Measurements from ENCODE around the gene IL4R.
A peak's percentile ranks its signal among the peaks of the same experiment; 100 is the strongest.
"Not testable (repeated sequence)": the region's sequence is repeated elsewhere in the genome, so short reads cannot be mapped to it uniquely, and the experiment has no call there.

The IL4R gene

GRCh38 chr16:27316038-27316680, 2.4 kb downstream of the IL4R start:
- DNase-seq: no peak

DNA sequence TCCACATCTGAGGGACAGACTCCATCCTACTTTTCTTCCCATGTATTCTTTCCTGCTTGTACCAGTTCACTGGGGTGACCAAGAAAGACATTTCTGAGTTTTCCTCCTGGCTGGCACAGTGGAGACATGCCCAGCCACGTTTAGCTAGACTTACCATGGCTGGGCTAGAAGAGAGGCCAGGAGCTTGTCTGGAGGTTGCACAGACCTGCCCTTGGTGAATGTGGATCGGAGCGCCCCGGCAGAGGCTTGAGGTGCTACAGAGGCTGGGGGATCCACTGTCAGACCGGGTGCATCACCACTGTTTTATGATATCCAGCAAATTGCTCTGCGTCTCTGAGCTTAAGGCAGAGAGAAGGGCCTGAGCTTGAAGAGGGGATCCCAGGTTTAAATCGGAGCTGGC, 3.5 kb downstream of the IL4R start:
- no peak for DNase-seq

DNA sequence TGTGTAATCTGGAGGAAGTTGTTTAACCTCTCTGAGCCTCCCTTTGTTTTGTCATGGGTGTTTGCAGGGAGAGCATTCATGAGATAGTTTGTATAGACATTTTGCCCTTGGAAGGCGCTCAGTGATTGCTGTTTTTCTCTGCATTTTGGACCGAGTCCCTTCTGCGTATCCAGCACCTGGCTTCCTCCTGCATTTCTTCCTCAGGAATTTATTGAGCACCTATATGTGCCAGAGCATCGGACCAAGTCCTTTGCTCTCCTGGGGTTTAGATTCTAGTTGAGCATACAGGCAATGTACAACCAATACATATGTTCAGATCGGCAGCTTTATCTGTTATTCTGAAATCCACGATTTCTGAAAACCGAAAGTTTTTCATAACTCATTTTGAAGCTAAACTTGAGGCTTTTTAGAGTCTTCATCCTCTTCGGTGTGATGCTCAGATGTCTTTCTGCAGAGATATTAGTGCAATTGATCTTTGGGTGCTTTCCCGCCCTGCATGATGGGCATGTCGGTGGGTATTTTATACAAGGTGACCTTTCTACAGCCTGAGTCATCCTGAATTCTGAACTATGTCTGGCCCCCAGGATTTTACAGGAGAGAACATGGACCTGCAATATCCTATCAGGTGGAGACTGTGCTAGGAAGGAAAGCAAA, 4.1 kb downstream of the IL4R start:
- no peak for DNase-seq

GRCh38 chr16:27318392-27319256, 4.8 kb downstream of the IL4R start:
- no peak for DNase-seq

- no peak for DNase-seq
Observed at GRCh38 chr16:27319257-27319965, 5.6 kb downstream of the IL4R start.

GRCh38 chr16:27320261-27321012, 6.7 kb downstream of the IL4R start:
- DNase-seq: no peak

DNA sequence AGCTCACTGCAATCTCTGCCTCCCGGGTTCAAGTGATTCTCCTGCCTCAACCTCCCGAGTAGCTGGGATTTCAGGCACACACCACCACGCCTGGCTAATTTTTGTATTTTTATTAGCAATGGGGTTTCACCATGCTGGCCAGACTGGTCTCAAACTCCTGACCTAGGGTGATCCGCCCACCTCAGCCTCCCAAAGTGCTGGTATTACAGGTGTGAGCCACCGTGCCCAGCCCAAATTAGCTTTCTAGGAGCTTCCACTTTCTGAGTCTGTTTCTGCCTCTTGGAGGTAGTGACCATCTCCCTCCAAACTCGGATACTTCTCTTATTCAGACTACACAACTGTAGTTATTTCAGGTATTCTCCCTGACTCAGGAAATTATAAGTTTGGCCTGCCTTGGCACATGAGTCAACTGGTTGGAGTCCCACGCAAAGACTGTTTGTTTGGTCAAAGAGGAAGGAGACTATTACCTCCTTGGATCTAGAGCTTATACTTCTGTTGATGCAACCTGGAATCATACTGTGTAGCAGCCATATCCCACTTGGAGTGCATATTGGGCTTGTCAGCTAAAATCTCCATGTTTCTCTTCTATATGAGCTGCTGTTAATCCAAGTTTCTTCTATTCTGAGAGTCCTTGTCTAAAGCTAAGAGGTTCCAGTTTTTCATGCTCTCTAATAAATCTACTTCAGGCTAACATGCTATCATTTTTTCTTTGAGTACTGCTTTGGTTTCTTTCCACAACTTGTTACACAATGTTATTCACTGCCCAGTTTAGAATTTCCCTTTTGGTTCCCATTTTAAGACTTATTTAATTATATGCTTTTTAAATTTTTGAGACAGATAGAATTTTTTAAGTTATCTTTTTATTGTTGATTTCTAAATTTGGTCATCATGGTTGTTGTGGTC, 7.5 kb downstream of the IL4R start:
- DNase-seq: no peak

DNA sequence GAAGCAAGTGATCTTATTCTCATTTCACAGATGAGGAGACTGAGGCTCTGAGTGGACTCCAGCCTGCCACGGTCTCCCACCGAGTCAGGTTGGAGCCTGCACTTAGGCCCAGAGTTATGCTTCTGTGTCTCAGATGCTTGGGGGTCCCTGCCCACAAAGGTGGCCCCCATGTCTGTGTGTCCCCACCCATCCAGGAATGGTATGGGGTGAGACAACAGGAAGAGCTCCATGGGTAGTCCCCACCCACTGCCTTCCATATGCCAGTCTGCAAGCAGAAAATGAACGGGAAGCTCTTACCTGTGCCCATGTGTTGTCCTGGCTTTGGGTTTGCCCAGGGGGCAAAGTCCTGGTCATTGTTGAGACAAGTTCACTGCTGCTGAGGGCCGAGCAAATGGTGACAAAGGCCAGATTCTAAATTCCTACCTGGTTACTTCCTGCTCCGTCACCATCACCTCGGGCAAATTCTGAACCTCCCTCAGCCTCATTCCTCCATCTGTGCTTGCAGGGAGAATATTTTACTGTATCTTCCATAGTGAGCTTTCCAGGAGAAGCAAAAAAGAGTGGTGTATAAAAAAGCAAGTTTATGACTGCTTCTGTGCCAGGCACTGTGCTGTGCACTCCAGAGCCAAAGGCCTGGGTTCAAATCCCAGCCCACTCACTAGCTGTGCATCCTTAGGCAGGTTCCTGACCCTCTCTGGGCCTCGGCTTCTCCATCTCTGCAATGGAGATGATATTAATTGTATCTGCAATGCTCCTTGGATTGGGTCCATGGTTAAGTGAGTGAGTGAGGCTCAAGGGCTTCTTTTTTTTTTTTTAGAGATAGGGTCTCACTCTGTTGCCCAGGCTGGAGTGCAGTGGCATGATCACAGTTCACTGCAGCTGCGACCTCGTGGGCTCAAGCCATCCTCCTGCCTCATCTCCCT, 9.3 kb downstream of the IL4R start:
- DNase-seq: no peak

GRCh38 chr16:27323781-27324561, 10.2 kb downstream of the IL4R start:
- no peak for DNase-seq

- no peak for DNase-seq
Observed at GRCh38 chr16:27324851-27325301, 11.1 kb downstream of the IL4R start.

GRCh38 chr16:27325736-27326135, 12.0 kb downstream of the IL4R start:
- no peak for DNase-seq

DNA sequence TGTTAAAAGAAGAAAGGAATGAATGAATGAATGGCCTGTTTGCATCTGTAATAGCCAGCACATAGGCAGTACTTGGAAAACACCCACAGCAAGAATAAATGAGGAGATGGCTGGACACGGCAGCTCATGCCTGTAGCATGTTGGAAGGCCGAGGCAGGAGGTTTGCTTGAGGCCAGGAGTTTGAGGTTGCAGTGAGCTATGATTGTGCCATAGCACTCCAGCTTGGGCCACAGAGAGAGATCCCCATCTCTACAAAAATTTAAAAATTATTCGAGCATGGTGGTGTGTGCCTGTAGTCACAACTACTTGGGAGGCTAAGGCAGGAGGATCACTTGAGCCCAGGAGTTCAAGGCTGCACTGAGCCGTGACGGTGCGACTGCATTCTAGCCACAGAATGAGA, 12.5 kb downstream of the IL4R start:
- DNase-seq: no peak

- peak; percentile 32 for DNase-seq
Observed at GRCh38 chr16:27326738-27327585, 13.2 kb downstream of the IL4R start.

DNA sequence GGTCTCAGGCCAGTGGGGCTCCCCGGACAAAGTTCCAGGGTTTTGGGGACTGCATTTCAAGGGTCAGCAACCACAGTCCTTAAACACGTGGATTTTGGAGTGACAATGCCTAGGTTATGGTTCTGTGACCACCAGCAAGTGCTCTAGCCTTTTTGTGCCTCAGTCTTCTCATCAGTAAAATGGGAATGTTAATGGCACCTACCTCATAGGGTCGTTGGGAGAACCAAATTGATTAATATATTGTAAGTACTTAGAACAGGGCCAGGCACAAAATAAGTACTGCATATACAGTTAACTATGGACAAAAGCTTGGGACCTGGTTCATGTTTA, 13.8 kb downstream of the IL4R start:
- DNase-seq: no peak

GRCh38 chr16:27328937-27329336, 15.2 kb downstream of the IL4R start:
- no peak for DNase-seq

GRCh38 chr16:27329376-27330079, 15.8 kb downstream of the IL4R start:
- not testable (repeated sequence) for DNase-seq

GRCh38 chr16:27330542-27330941, 16.8 kb downstream of the IL4R start:
- no peak for DNase-seq

DNA sequence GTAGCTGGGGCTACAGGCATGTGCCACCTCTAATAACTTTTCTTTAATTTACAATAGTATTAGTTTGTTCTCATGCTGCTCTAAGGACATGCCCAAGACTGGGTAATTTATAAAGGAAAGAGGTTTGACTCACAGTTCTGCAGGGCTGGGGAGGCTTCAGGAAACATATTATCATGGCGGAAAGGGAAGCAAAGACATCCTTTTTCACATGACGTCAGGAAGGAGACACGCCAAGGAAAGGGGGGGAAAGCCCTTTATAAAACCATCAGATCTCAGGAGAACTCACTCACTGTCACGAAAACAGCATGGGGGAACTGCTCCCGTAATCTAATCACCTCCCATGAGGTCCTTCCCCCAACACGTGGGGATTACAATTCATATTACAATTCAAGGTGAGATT, 18.3 kb downstream of the IL4R start:
- no peak for DNase-seq
